ENCODE data around the gene UBE2D1.

UBE2D1 gene

DNA sequence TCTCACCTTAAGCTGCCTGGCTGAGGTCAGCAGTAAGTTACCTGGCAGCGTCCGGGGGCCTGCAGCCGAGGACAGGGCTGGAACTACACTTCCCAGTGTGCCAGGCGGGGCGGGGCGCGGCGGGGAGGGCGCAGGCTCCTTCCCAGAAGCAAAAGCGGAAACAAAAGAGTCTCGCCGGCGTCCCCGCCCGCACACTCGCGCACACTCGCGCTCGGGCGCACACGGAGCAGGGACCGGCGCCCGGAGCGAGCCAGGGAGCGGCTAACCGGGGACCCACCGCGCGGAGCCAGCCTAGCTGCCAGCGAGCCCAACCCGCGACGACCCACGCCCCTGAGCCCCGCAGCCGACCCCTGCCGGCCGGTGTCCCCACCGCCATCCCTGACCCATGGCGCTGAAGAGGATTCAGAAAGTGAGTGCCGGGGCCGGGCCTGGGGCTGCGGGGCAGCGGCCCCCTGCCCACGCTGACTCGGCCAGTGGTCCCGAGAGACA is at the start of gene UBE2D1:
TSS of gene UBE2D1 (plus strand) at position 190 of the 489 bp plus-strand sequence. CDS start at position 386, 196 bp downstream.
- peak; percentile 3 for DNase-seq

DNA sequence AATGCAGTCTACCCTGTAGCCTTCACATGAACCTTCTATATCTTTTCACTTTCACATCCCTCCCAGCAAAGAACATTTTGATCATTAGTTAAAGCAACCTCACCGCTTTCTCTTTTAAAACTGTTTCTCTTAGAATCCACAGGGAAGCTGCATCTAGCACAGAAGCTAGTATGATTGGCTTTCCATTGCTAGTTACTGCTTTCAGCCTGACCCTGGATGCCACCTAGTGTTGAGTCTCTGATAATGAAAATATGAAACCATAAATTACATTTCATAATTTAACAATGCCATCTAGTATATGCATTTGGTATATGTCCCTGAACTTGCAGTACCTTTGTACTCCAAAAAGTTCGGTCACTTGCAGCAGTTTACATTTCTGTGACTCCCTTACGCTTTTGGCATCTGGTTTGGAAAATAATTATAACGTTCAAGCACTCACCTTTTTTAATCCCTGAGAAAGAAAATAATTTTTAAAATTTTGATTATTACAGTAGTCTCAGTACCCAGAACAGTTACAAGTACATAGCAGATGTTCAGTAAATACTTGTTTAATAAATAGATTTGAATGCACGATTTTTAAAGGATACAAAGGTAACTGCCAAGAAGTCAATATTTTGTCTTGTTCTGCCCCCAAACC is 43.1 kb upstream of the UBE2D1 start:
- no peak for DNase-seq

DNA sequence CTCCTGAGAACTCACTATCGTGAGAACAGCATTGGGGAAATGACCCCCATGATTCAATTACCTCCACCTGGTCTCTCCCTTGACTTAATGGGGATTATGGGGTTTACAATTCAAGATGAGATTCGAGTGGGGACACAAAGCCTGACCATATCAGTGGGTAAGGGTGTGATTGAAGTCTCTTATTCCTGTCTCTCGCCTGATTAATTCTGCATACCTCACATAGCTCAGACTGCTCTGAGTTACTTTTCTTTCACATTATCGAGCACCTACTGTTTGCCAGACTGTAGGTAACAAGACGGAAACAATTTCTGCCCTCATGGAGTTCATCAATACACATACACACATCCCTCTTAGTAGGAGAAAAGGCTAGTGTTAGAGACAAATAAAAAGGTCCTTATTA is 40.8 kb upstream of the UBE2D1 start:
- DNase-seq, result no peak

DNA sequence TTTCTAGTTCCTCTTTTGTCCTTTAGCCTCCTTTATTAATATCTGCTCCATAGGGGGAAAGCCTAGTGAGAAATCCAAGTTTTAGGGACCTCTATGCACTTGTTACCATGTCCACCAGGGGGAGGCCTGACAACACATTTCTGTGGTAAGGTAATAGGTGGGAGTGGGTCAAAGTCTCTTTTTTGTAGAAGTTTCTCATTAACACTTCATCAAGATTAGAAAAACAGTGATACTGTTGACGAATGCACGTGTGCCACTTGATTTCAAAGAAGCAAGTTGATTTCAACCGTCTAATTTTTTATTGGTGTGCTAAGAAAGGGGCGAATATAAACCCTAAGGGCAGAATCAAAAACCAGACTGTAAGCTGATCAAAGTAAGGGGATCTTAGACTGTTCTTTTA is 35.2 kb upstream of the UBE2D1 start:
- DNase-seq, result no peak

DNA sequence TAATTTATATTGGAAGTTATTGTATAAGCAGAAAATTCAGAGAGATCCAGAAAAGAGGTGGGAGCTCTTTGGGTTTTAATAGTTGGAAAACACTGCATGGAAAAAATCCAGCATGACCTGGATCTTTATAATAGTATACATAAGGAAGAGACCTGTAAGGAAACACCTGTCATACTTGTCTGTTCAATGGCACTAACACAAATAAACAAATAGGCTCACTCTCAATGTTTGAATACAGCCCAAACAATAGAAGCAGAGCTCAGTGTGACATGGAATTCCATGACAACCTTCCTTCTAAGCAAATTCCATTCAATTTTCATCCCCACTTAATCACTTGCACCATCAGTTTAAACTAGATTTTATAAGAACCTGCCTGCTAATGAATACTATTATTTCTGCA is 34.1 kb upstream of the UBE2D1 start:
- no peak for DNase-seq

DNA sequence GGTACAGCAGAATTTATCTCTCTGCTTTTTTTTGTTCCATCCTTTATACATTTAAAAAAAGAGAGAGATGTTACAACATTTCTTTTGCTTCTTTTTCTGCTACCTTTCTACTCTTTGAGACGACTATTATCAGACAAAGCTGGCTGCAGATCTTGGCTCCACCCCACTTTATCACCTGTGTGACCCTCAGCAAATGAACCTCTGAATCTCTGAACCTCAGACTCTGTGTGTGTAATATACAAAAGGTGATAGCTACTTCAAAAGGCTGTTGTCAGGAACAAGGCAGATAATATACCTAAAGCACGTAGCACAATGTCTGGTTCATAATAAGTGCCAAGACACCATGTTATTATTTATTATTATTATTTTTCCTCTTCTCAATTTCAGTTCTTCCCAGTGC is 32.6 kb upstream of the UBE2D1 start:
- no peak for DNase-seq

DNA sequence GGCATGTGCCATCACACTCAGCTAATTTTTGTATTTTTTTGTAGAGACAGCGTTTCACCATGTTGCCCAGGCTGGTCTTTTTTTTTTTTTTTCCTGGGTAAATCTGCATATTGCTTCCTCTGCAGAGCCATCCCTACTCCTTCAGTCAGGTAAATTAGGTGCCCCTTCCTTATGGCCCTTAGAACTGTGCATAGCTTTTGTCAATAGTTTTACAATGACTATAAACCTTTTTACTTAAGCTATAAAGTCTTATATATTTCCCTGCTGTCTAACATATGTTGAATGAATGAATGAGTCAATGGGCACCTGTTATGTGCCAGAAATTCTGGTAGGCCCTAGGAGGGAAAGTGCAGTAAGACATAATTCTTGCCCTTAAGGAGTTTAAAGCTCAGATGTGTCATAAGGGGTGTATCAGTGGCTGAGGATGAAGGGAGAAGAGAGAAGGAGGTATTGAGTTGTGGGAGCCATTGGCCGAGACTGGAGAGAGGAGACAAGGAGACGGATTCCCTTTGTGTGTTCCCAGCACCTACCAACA is 30.6 kb upstream of the UBE2D1 start:
- DNase-seq, result no peak

DNA sequence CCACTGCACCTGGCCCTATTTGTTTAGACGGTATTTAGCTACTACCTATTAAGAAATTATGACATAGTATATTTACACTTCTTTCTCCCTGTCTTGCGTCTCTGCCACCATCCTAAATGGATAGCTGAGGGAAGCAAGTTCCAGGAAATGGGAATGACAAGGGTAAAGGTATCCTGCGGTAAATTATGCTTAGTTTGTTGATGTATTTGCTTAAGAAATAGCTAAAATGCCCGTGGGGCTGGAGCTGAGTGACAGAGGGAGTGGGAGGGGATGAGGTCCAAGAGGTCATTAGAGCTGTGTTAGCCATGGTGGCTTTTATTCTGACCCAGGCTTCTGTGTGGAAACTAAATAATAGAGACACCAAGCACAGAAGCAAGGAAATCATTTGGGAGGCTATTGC is 29.0 kb upstream of the UBE2D1 start:
- no peak for DNase-seq

DNA sequence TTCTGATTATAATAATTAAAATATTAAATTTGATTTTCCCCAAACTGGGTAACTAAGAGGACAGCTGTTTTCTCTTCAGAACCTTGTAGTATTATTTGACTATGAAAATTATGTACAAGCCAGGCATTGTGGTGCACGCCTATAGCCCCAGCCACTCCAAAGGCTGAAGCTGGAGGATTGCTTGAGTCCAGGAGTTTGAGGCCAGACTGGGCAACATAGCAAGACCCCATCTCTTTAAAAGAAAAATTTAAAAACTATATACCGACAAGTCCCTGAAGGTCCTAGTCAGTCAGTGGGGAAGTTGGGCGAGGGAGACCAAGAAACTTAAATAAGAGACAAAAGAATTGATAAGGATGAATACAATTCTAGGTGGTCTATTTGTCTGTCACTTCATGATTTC is 27.1 kb upstream of the UBE2D1 start:
- DNase-seq, result no peak

DNA sequence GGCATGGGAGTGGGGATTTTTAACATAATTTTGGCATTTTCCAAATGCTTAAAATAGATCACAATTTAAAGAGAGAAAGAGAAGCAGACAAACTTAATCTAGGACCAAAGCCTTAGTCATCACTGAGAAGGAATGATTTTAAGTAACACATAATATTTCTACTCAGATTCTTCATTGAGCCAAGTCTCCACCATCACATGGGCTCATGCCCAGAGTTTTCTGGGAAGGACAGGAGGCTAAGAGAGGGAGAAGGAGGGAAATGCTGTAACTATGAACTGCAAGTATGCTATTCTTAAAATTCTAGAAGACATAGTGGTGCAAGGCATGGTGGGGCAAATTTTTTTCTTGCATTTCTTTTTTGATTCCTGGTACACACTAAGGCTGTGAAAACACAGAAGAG is 23.8 kb upstream of the UBE2D1 start:
- no peak for DNase-seq

DNA sequence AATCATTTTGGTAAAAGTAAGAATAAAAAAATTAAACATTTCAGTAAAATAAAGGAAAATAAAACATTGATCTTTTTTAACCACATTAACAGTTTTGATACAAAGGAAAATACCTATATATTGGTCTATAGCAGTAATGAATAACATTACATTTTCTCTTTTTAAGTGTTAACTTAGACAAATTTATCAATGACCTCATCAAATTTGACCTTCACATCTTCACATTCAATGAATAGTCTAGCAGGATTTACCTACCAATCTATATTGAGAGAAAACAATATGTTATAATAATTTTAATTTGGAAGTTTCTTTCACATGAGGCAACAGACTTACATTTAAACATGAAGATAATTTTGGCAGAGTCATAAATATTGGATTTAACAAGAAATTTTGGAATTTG is 17.9 kb upstream of the UBE2D1 start:
- DNase-seq, result no peak

DNA sequence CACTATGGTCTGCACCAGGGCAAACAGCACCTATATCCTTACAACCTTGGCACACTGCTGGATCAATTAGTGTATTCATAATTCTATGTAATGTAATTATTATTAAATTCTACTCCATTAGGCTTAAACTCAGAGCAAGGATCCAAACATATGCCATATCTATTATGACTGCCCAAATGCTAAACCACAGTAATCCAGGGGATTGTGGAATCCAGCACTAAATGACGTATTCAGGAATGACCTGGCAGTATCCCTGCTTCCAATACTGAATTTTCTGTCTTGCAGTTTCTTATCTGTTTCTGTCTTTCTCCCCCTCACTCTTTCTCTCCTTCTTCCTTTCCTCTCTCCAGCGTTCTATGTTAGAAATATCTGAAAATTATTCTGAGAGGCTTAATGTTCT is 16.5 kb upstream of the UBE2D1 start:
- no peak for DNase-seq

DNA sequence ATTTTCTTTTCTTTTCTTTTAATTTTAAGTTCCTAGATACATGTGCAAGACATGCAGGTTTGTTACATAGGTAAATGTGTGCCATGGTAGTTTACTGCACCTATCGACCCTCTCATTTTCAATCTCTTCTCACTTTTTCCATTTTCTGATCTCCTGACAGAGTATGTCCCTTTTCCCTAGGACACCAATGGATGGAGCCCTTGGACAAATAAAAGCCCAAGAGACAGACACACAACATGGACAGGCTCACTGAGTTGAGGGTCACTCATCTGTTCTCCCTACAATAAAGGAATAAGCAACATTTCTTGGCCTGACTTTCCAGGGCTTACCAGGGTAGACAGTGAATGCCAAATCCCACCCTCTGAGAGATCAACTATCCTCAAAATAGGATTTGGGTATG is 15.2 kb upstream of the UBE2D1 start:
- no peak for DNase-seq

DNA sequence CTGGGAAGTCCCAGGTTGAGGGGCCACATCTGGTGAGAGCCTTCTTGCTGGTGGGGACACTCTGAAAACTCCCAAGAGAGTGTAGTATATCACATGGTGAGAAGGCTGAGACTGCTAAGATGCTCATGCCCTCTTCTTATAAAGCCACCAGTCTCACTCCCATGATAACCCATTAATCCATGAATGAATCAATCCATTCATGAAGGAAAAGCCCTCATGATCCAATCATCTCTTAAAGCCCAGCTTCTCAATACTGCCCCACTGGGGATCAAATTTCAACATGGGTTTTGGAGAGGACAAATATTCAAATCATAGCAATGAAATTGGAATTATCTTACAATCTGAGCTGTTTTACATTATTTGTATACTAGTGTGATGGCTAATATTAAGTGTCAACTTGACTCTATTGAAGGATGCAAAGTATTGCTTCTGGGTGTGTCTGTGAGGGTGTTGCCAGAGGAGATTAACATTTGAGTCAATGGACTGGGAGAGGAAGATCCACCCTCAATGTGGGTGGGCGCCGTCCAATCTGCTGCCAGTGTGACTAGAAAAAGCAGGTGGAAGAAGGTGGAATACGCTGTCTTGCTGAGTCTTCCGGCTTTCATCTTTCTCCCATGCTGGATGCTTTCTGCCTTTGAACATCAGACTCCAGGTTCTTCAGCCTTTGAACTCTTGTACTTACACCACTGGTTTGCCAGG is 14.3 kb upstream of the UBE2D1 start:
- no peak for DNase-seq

DNA sequence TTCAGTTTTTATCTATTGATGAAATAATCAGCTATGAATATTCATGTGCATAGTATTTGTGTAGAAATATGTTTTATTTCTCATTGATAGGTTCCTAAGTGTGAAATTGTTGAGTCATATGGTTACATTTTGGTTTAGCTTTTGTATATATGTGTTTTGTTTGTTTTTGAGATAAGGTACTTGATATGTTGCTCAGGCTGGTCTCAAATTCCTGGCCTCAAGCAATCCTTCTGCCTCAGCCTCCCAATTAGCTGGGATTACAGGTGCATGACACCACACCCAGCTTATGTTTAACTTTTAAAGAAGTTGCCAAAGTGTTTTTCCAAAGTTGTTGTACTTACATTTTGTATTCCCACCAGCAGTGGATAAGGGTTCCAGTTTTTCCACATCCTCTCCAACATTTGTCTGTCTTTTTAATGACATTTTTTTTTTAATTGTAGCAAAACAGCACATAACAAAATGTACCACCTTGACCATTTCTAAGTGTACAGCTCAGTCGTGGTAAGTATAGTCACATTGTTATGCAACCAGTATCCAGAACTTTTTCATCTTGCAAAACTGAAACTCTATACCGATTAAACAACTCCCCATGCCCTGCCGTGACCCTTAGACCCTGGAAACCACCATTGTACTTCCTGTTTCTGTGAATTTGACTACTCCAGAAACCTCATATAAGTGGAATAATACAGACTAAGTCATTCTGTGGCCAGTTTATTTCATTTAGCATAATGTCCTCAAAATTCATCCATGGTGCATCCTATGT is 12.6 kb upstream of the UBE2D1 start:
- DNase-seq, result no peak

DNA sequence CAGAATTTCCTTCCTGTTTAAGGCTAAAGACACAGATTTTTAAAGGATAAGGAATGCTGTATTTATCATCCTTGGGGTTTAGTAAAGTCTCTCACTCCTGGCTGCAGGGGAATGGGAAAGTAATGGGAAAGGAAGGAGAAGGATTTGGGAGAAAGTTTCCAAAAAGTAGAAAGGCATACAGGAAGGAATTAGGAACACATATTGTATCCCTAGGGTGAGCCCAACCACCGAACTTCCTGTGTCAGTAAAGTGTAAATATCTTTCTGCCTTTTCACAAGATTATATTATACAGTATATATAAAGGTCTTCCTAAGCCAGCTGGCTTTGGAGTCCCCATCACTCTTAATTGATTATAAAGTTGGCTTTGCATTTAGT is 12.0 kb upstream of the UBE2D1 start:
- no peak for DNase-seq

DNA sequence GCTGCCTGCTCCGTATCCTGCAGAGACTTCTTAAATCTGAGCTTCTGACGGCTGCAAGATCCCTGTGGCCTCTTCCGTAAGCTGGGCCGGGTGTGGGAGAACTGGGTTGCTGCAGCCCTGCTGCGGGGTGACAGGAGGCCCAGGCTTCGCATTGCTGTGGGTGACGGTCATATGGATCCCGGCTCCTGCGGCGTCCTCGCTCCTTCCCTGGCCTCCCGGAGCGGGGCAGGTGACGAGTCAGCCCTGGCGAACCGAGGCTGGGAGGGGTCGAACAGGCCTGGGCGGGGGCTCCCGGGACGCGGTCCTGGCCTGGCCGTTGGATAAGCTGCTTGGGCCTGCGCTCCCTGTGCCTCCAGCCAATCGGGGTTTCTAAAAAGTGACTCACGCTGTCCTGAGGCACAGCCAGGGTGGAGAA is 7.8 kb upstream of the UBE2D1 start:
- DNase-seq, result no peak

DNA sequence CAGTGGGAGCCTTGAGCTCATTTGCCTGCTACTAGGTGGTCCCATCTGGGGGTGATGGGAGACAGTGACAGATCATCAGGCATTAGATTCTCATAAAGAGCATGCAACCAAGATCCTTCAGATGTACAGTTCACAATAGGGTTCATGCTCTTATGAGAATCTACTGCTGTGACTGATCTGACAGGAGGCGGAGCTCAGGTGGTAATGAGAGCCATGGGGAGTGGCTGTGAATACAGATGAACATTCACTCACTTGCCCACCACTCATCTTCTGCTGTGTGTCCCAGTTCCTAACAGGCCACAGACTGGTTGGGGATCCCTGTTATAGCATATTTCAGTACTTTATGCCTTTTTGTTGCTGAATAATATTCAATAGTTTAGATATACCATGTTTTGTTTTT is 6.6 kb upstream of the UBE2D1 start:
- no peak for DNase-seq

DNA sequence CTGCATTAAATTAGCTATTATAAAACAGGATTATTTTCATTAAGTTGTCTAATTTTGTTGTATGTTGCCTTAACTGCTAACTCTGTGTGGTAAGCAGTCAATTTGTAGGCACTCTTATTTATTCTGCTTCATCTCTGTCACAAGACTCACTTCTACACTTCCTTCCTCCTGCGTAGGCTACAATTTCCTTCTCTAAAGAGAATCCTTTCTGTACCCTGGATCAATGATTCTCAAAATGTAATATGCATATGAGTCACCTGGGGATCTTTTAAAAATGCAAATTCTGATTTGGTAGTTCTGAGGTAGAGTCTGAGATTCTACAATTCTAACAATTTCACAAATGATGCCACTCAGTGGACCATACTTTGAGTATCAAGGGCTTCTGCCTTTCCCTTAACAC is 4.4 kb upstream of the UBE2D1 start:
- no peak for DNase-seq

DNA sequence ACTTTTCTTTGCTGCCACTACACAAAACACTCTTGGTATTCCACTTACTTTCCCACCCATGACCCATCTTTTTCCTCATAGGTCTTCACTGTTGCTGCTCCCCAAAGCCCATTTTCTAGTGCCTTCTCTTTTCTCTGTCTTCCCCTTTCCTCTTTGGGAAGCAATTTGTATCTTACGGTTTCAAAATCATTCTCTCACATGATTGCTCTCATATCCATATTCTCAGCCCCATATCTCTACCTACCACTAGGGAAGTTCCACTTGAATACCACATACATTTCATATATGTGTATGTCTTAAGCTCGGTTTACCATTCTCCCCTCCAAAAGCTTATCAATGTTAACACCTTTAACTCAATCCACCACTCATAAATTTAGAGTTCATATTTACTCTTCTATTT is 3.2 kb upstream of the UBE2D1 start:
- DNase-seq, result no peak

DNA sequence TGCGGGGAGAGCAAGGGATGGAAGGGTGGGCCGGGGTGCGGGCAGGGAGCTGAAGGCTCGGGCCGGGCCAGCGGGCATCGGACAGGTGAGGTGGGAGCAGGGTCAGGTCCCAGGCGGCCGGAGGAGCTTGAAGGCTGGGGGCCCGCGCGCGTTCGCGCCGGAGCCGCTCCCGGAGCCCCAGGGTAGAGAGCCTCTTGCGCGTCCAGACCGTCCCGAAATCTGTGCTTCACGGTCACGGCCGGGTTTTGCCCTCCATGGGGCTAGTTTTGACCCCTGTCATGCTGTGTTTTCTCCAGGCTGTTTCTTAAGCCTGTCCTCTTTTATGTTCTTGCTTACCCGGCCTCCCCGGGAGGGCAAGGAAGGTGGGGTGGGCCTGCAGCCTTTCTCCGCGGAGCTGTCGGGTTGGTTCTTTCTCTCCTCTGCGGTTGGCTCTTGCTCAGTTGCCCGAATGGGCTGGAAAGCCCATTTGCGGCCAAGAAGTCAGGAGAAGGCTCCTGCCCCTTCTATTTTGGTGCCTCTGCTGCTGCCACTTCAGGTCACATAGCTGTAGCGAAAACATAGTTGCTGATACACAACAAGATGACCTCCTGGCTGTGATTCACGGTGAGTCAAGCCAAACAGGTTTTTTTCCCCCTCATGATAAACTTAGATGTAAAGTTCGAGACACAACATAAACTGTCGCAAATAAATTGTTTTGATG is 650 bp downstream of the UBE2D1 start:
- no peak for DNase-seq

DNA sequence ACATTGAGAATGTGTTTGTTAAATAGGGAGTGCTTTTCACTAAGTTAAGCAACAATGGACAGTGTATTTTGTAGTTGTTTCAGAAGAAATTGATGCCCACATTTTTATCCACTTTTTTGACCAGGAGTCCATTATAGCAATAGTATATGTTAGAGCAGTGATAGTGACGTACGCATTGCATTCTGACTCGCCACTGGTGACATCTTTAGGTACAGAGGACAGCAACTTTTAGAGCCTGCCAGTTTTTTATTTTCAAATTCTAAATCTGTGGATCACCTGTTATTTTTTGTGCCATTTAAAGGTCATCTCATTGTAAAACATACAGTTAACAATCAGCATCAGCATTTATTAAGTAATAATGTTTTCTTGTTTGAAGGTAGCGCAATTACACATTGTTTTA is 1.4 kb downstream of the UBE2D1 start:
- DNase-seq, result no peak

DNA sequence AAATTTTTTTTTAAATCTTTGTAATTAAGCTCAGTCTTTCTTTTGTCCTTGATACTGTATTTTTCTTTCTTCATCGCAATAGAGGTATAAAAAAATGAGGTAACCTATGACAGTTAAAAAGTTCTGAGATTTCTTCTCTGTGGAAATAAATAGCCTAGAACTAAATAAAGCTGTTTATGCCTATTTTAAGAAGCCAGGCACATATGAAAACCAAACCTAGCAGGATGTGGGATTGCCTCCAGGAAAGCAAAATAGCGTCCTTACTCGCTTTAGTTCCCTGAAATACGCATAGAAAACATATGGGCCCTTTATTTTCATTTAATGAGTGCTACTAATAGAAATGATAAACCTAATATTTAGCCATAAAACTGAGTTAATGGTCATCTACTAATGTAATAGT is 6.6 kb downstream of the UBE2D1 start:
- DNase-seq, result no peak
